Skeletal muscle satellite cell (primary cell): Measurements from ENCODE around the gene TSPYL4.

Experiments
- H3K27me3 ChIP-seq: 2 replicates; pipeline ENCODE4 v1.7.0; 2013; ENCODE audit warnings: low read length; ENCODE audit not compliant: control insufficient read depth, insufficient read depth
- H3K36me3 ChIP-seq: 2 replicates; pipeline ENCODE4 v1.7.0; 2013; ENCODE audit warnings: mild to moderate bottlenecking, control low read depth, low read length; ENCODE audit not compliant: insufficient read depth
- H3K4me1 ChIP-seq: 2 replicates; pipeline ENCODE4 v1.7.0; 2013; ENCODE audit warnings: low read length; ENCODE audit not compliant: control insufficient read depth, insufficient read depth
- H3K4me2 ChIP-seq: 2 replicates; pipeline ENCODE4 v1.7.0; 2013; ENCODE audit warnings: mild to moderate bottlenecking, low read length
- H3K4me3 ChIP-seq: 2 replicates; pipeline ENCODE4 v1.7.0; 2013; ENCODE audit warnings: low read length
- H3K9ac ChIP-seq: 2 replicates; pipeline ENCODE4 v1.7.0; 2013; ENCODE audit warnings: mild to moderate bottlenecking, low read depth, low read length, moderate library complexity
- H3K9me3 ChIP-seq: replicated peaks from 2 replicates; pipeline ENCODE4 v1.7.0; 2013; ENCODE audit warnings: mild to moderate bottlenecking, control low read depth, low read length

Gene TSPYL4

GRCh38 chr6:116248577-116248976, 5.3 kb downstream of the TSPYL4 start:
- no peaks in the 10 kb centered on the region for H3K9me3 ChIP-seq
- peaks cover 50% of the 10 kb centered on the region for H3K4me1 ChIP-seq
- no peak overlapping the region for H3K4me2 ChIP-seq
- no peak overlapping the region for H3K4me3 ChIP-seq
- no peaks in the 10 kb centered on the region for H3K27me3 ChIP-seq
- no peak overlapping the region for H3K9ac ChIP-seq
- peaks cover 2% of the 10 kb centered on the region for H3K36me3 ChIP-seq

- peaks cover 2% of the 10 kb centered on the region for H3K36me3 ChIP-seq
- no peak overlapping the region for H3K4me2 ChIP-seq
- no peaks in the 10 kb centered on the region for H3K27me3 ChIP-seq
- H3K9ac ChIP-seq: no peak overlapping the region
- H3K4me1 ChIP-seq: peaks cover 40% of the 10 kb centered on the region
- H3K4me3 ChIP-seq: no peak overlapping the region
- H3K9me3 ChIP-seq: no peaks in the 10 kb centered on the region
Observed at GRCh38 chr6:116247285-116247684, 6.6 kb downstream of the TSPYL4 start.

- Histone ChIP-seq H3K4me3 (no peak overlapping the region), H3K9ac (peak overlapping the region; percentile 51)
Observed at GRCh38 chr6:116246089-116246488, 7.8 kb downstream of the TSPYL4 start.

GRCh38 chr6:116244284-116244683, 9.6 kb downstream of the TSPYL4 start:
- H3K27me3 ChIP-seq: no peaks in the 10 kb centered on the region
- H3K4me1 ChIP-seq: peaks cover 13% of the 10 kb centered on the region
- no peak overlapping the region for H3K9ac ChIP-seq
- no peaks in the 10 kb centered on the region for H3K36me3 ChIP-seq
- H3K4me3 ChIP-seq: no peak overlapping the region
- no peak overlapping the region for H3K4me2 ChIP-seq
- no peaks in the 10 kb centered on the region for H3K9me3 ChIP-seq

More at GRCh38 chr6:116246089-116246488, 7.8 kb downstream of the TSPYL4 start:
- Histone ChIP-seq H3K9me3 (no peaks in the 10 kb centered on the region), H3K36me3 (peaks cover 2% of the 10 kb centered on the region), H3K4me2 (peak overlapping the region; percentile 42), H3K27me3 (no peaks in the 10 kb centered on the region), H3K4me1 (peaks cover 30% of the 10 kb centered on the region)

GRCh38 chr6:116239856-116240255, 14.0 kb downstream of the TSPYL4 start:
- Histone ChIP-seq H3K27me3 (no peaks in the 10 kb centered on the region), H3K4me1 (no peaks in the 10 kb centered on the region), H3K4me3 (no peak overlapping the region), H3K9ac (no peak overlapping the region), H3K9me3 (no peaks in the 10 kb centered on the region), H3K36me3 (no peaks in the 10 kb centered on the region), H3K4me2 (no peak overlapping the region)

- no peak overlapping the region for H3K9ac ChIP-seq
- H3K4me1 ChIP-seq: no peaks in the 10 kb centered on the region
- no peaks in the 10 kb centered on the region for H3K36me3 ChIP-seq
- no peaks in the 10 kb centered on the region for H3K27me3 ChIP-seq
- H3K4me2 ChIP-seq: no peak overlapping the region
- no peak overlapping the region for H3K4me3 ChIP-seq
- no peaks in the 10 kb centered on the region for H3K9me3 ChIP-seq
Observed at GRCh38 chr6:116239256-116239655, 14.6 kb downstream of the TSPYL4 start.

- Histone ChIP-seq H3K4me1 (no peaks in the 10 kb centered on the region), H3K4me2 (no peak overlapping the region), H3K9me3 (no peaks in the 10 kb centered on the region), H3K9ac (no peak overlapping the region), H3K36me3 (no peaks in the 10 kb centered on the region), H3K4me3 (no peak overlapping the region), H3K27me3 (no peaks in the 10 kb centered on the region)
Observed at GRCh38 chr6:116238083-116238482, 15.8 kb downstream of the TSPYL4 start.

GRCh38 chr6:116234689-116235088, 19.2 kb downstream of the TSPYL4 start:
- Histone ChIP-seq H3K36me3 (no peaks in the 10 kb centered on the region), H3K9me3 (no peaks in the 10 kb centered on the region), H3K4me2 (no peak overlapping the region), H3K4me3 (no peak overlapping the region), H3K27me3 (no peaks in the 10 kb centered on the region), H3K9ac (no peak overlapping the region), H3K4me1 (no peaks in the 10 kb centered on the region)

GRCh38 chr6:116229287-116229913, 24.5 kb downstream of the TSPYL4 start:
- no peak overlapping the region for H3K4me3 ChIP-seq
- H3K36me3 ChIP-seq: no peaks in the 10 kb centered on the region

GRCh38 chr6:116223355-116223754, 30.5 kb downstream of the TSPYL4 start:
- Histone ChIP-seq H3K4me2 (no peak overlapping the region), H3K36me3 (no peaks in the 10 kb centered on the region), H3K9ac (no peak overlapping the region), H3K9me3 (no peaks in the 10 kb centered on the region), H3K4me1 (peaks cover 11% of the 10 kb centered on the region), H3K27me3 (no peaks in the 10 kb centered on the region), H3K4me3 (no peak overlapping the region)

More at GRCh38 chr6:116229287-116229913, 24.5 kb downstream of the TSPYL4 start:
- Histone ChIP-seq H3K4me1 (no peaks in the 10 kb centered on the region), H3K27me3 (no peaks in the 10 kb centered on the region), H3K9me3 (no peaks in the 10 kb centered on the region), H3K4me2 (no peak overlapping the region), H3K9ac (no peak overlapping the region)

- no peak overlapping the region for H3K9ac ChIP-seq
- H3K9me3 ChIP-seq: no peaks in the 10 kb centered on the region
- no peak overlapping the region for H3K4me2 ChIP-seq
- H3K4me3 ChIP-seq: no peak overlapping the region
- no peaks in the 10 kb centered on the region for H3K36me3 ChIP-seq
- no peaks in the 10 kb centered on the region for H3K27me3 ChIP-seq
- H3K4me1 ChIP-seq: peaks cover 12% of the 10 kb centered on the region
Observed at GRCh38 chr6:116221911-116222310, 32.0 kb downstream of the TSPYL4 start.

GRCh38 chr6:116221067-116221466, 32.8 kb downstream of the TSPYL4 start:
- Histone ChIP-seq H3K4me3 (no peak overlapping the region), H3K4me2 (no peak overlapping the region), H3K9me3 (no peaks in the 10 kb centered on the region), H3K4me1 (peaks cover 12% of the 10 kb centered on the region), H3K9ac (no peak overlapping the region), H3K36me3 (no peaks in the 10 kb centered on the region), H3K27me3 (no peaks in the 10 kb centered on the region)
